ENCODE measurements around the gene CYTL1.

GRCh38 chr4:4969298-4969697 lies 50.0 kb downstream of the CYTL1 start:
- no peak for TF ChIP-seq CTCF (conservative IDR thresholded peaks at IDR 0.05; ENCODE audit: low read depth, low read length)
- no peak for TF ChIP-seq SMC3 (IDR thresholded peaks at IDR 0.05; ENCODE audit: low read depth, low read length)
- TF ChIP-seq RFX5 (IDR thresholded peaks at IDR 0.05; ENCODE audit: low read depth, low read length): no peak
- no peak for TF ChIP-seq RAD21 (IDR thresholded peaks at IDR 0.05; ENCODE audit: low read length)
- no peak for TF ChIP-seq POLR2A (IDR thresholded peaks at IDR 0.05; ENCODE audit: low read depth, low read length)
- TF ChIP-seq MAFK (IDR thresholded peaks at IDR 0.05; ENCODE audit: low read depth, low read length): no peak
